ENCODE results near the gene CHMP4B.

GRCh38 chr20:33871362-33871761 lies 60.2 kb downstream of the CHMP4B start:
- TF ChIP-seq POLR2A (IDR thresholded peaks at IDR 0.05; ENCODE audit: low read length) (no peak), RFX5 (IDR thresholded peaks at IDR 0.05) (no peak), MYC (IDR thresholded peaks at IDR 0.05; ENCODE audit: borderline replicate concordance, low read length) (no peak), CEBPB (IDR thresholded peaks at IDR 0.05) (no peak), MAX (IDR thresholded peaks at IDR 0.05) (no peak), PHF8 (IDR thresholded peaks at IDR 0.05; ENCODE audit: borderline replicate concordance, low read depth) (no peak), USF2 (IDR thresholded peaks at IDR 0.05) (no peak), JUNB (IDR thresholded peaks at IDR 0.05) (no peak)
- TF ChIP-seq, protein P1, sequence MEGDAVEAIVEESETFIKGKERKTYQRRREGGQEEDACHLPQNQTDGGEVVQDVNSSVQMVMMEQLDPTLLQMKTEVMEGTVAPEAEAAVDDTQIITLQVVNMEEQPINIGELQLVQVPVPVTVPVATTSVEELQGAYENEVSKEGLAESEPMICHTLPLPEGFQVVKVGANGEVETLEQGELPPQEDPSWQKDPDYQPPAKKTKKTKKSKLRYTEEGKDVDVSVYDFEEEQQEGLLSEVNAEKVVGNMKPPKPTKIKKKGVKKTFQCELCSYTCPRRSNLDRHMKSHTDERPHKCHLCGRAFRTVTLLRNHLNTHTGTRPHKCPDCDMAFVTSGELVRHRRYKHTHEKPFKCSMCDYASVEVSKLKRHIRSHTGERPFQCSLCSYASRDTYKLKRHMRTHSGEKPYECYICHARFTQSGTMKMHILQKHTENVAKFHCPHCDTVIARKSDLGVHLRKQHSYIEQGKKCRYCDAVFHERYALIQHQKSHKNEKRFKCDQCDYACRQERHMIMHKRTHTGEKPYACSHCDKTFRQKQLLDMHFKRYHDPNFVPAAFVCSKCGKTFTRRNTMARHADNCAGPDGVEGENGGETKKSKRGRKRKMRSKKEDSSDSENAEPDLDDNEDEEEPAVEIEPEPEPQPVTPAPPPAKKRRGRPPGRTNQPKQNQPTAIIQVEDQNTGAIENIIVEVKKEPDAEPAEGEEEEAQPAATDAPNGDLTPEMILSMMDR (IDR thresholded peaks at IDR 0.05): no peak
- TF ChIP-seq, protein P2, sequence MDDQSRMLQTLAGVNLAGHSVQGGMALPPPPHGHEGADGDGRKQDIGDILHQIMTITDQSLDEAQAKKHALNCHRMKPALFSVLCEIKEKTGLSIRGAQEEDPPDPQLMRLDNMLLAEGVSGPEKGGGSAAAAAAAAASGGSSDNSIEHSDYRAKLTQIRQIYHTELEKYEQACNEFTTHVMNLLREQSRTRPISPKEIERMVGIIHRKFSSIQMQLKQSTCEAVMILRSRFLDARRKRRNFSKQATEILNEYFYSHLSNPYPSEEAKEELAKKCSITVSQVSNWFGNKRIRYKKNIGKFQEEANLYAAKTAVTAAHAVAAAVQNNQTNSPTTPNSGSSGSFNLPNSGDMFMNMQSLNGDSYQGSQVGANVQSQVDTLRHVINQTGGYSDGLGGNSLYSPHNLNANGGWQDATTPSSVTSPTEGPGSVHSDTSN (IDR thresholded peaks at IDR 0.05): no peak
- TF ChIP-seq, protein P3, sequence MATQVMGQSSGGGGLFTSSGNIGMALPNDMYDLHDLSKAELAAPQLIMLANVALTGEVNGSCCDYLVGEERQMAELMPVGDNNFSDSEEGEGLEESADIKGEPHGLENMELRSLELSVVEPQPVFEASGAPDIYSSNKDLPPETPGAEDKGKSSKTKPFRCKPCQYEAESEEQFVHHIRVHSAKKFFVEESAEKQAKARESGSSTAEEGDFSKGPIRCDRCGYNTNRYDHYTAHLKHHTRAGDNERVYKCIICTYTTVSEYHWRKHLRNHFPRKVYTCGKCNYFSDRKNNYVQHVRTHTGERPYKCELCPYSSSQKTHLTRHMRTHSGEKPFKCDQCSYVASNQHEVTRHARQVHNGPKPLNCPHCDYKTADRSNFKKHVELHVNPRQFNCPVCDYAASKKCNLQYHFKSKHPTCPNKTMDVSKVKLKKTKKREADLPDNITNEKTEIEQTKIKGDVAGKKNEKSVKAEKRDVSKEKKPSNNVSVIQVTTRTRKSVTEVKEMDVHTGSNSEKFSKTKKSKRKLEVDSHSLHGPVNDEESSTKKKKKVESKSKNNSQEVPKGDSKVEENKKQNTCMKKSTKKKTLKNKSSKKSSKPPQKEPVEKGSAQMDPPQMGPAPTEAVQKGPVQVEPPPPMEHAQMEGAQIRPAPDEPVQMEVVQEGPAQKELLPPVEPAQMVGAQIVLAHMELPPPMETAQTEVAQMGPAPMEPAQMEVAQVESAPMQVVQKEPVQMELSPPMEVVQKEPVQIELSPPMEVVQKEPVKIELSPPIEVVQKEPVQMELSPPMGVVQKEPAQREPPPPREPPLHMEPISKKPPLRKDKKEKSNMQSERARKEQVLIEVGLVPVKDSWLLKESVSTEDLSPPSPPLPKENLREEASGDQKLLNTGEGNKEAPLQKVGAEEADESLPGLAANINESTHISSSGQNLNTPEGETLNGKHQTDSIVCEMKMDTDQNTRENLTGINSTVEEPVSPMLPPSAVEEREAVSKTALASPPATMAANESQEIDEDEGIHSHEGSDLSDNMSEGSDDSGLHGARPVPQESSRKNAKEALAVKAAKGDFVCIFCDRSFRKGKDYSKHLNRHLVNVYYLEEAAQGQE (IDR thresholded peaks at IDR 0.05): no peak
- TF ChIP-seq, protein P4, sequence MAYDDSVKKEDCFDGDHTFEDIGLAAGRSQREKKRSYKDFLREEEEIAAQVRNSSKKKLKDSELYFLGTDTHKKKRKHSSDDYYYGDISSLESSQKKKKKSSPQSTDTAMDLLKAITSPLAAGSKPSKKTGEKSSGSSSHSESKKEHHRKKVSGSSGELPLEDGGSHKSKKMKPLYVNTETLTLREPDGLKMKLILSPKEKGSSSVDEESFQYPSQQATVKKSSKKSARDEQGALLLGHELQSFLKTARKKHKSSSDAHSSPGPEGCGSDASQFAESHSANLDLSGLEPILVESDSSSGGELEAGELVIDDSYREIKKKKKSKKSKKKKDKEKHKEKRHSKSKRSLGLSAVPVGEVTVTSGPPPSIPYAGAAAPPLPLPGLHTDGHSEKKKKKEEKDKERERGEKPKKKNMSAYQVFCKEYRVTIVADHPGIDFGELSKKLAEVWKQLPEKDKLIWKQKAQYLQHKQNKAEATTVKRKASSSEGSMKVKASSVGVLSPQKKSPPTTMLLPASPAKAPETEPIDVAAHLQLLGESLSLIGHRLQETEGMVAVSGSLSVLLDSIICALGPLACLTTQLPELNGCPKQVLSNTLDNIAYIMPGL (CRISPR knock-in tag; IDR thresholded peaks at IDR 0.05; ENCODE audit: borderline replicate concordance): no peak
